H9 (cell line): ENCODE measurements around the gene CKM. TPM values are rescaled to one million over a fixed set of nuclear protein-coding genes. Genes with fewer than 3 reads are reported as not detected.

ENCODE experiments used
- DNase-seq: peaks from one replicate; pipeline ENCODE4 v3.0.0-alpha.2; 2017
- H2AFZ ChIP-seq: one replicate; pipeline ENCODE4 v1.6.1; 2013; ENCODE audit warnings: mild to moderate bottlenecking, low read length, control low read depth, moderate library complexity
- H2AK5ac ChIP-seq: 2 replicates; pipeline ENCODE4 v1.6.1; 2013; ENCODE audit warnings: low read length, control low read depth, mixed read lengths; ENCODE audit not compliant: insufficient read length
- H2BK120ac ChIP-seq: one replicate; pipeline ENCODE4 v1.6.1; 2013; ENCODE audit warnings: low read depth, mild to moderate bottlenecking, low read length, control low read depth, inconsistent platforms; ENCODE audit not compliant: poor library complexity, severe bottlenecking
- H2BK12ac ChIP-seq: 2 replicates; pipeline ENCODE4 v1.6.1; 2013; ENCODE audit warnings: low read length, control low read depth, mixed read lengths, low read depth; ENCODE audit not compliant: insufficient read length
- H2BK15ac ChIP-seq: 2 replicates; pipeline ENCODE4 v1.6.1; 2013; ENCODE audit warnings: low read depth, low read length, control low read depth
- H2BK20ac ChIP-seq: one replicate; pipeline ENCODE4 v1.6.1; 2013; ENCODE audit warnings: low read depth, mild to moderate bottlenecking, low read length, control low read depth, inconsistent platforms; ENCODE audit not compliant: poor library complexity, severe bottlenecking
- H2BK5ac ChIP-seq: 2 replicates; pipeline ENCODE4 v1.6.1; 2013; ENCODE audit warnings: low read length, control low read depth, mixed read lengths; ENCODE audit not compliant: insufficient read length
- H3K14ac ChIP-seq: 2 replicates; pipeline ENCODE4 v1.6.1; 2013; ENCODE audit warnings: low read length, control low read depth; ENCODE audit not compliant: insufficient read depth
- H3K18ac ChIP-seq: 2 replicates; pipeline ENCODE4 v1.6.1; 2013; ENCODE audit warnings: low read depth, mild to moderate bottlenecking, mixed read lengths, low read length, control low read depth; ENCODE audit not compliant: insufficient read length
- H3K23ac ChIP-seq: 2 replicates; pipeline ENCODE4 v1.6.1; 2013; ENCODE audit warnings: low read length, control low read depth, mixed read lengths, low read depth; ENCODE audit not compliant: insufficient read length
- H3K23me2 ChIP-seq: 2 replicates; pipeline ENCODE4 v1.6.1; 2013; ENCODE audit warnings: low read depth, mild to moderate bottlenecking, mixed read lengths, low read length, control low read depth; ENCODE audit not compliant: insufficient read length, poor library complexity, severe bottlenecking
- H3K27ac ChIP-seq: 2 replicates; pipeline ENCODE4 v1.5.1; 2013; ENCODE audit warnings: low read length, control low read depth, mixed read lengths, low read depth; ENCODE audit not compliant: insufficient read length
- H3K27me3 ChIP-seq: 2 replicates; pipeline ENCODE4 v1.6.1; 2013; ENCODE audit warnings: low read length, control low read depth, inconsistent platforms; ENCODE audit not compliant: insufficient read depth
- H3K4ac ChIP-seq: 2 replicates; pipeline ENCODE4 v1.6.1; 2013; ENCODE audit warnings: low read depth, mild to moderate bottlenecking, control low read depth, inconsistent platforms, low read length, moderate library complexity
- H3K4me1 ChIP-seq: 2 replicates; pipeline ENCODE4 v1.6.1; 2013; ENCODE audit warnings: low read length, control low read depth, inconsistent platforms; ENCODE audit not compliant: insufficient read depth
- H3K4me2 ChIP-seq: 2 replicates; pipeline ENCODE4 v1.6.1; 2013; ENCODE audit warnings: low read length, control low read depth, mixed read lengths; ENCODE audit not compliant: insufficient read length, insufficient read depth
- H3K56ac ChIP-seq: 2 replicates; pipeline ENCODE4 v1.6.1; 2013; ENCODE audit warnings: low read depth, mild to moderate bottlenecking, mixed read lengths, low read length, control low read depth; ENCODE audit not compliant: insufficient read length
- H3K79me1 ChIP-seq: 2 replicates; pipeline ENCODE4 v1.6.1; 2013; ENCODE audit warnings: low read depth, mild to moderate bottlenecking, moderate library complexity, low read length, control low read depth, inconsistent platforms; ENCODE audit not compliant: insufficient read depth, poor library complexity, severe bottlenecking
- H3K79me2 ChIP-seq: 2 replicates; pipeline ENCODE4 v1.6.1; 2013; ENCODE audit warnings: low read length, control low read depth, inconsistent platforms; ENCODE audit not compliant: insufficient read depth
- H3K9ac ChIP-seq: 2 replicates; pipeline ENCODE4 v1.6.1; 2013; ENCODE audit warnings: low read length, control low read depth, mixed read lengths; ENCODE audit not compliant: insufficient read length; ENCODE audit errors: extremely low read depth
- H3K9me3 ChIP-seq: one replicate; pipeline ENCODE4 v1.6.1; 2013; ENCODE audit warnings: low read depth, low read length, inconsistent platforms; ENCODE audit not compliant: control insufficient read depth
- H3T11ph ChIP-seq: one replicate; pipeline ENCODE4 v1.6.1; 2013; ENCODE audit warnings: mild to moderate bottlenecking, low read length, control low read depth, inconsistent platforms
- H4K20me1 ChIP-seq: one replicate; pipeline ENCODE4 v1.6.1; 2013; ENCODE audit not compliant: control insufficient read depth, insufficient read length, insufficient read depth
- H4K5ac ChIP-seq: 2 replicates; pipeline ENCODE4 v1.6.1; 2013; ENCODE audit warnings: low read depth, mild to moderate bottlenecking, mixed read lengths, low read length, control low read depth; ENCODE audit not compliant: insufficient read length
- H4K8ac ChIP-seq: replicated peaks from 2 replicates; pipeline ENCODE4 v1.6.1; 2013; ENCODE audit warnings: low read length, control low read depth, mixed read lengths, low read depth; ENCODE audit not compliant: insufficient read length
- H4K91ac ChIP-seq: 2 replicates; pipeline ENCODE4 v1.6.1; 2013; ENCODE audit warnings: low read depth, mild to moderate bottlenecking, moderate library complexity, mixed read lengths, low read length, control low read depth; ENCODE audit not compliant: insufficient read length
- H3K27ac Mint-ChIP-seq, 3 experiments: 2 replicates in 2 of 3; 3 replicates in 1 of 3; pipeline ENCODE4 v1.8.0; 2020 to 2021; ENCODE audit warnings: mixed read lengths in 3 of 3, mild to moderate bottlenecking in 1 of 3, moderate library complexity in 1 of 3
- H3K27me3 Mint-ChIP-seq: 2 replicates; pipeline ENCODE4 v1.8.0; 2021; ENCODE audit warnings: low read depth, mild to moderate bottlenecking, moderate library complexity, mixed read lengths
- H3K36me3 Mint-ChIP-seq, 3 experiments: 2 replicates in 2 of 3; 3 replicates in 1 of 3; pipeline ENCODE4 v1.8.0; 2020 to 2021; ENCODE audit warnings: low read depth in 3 of 3, mixed read lengths in 3 of 3; ENCODE audit not compliant: insufficient read depth in 1 of 3
- H3K4me1 Mint-ChIP-seq, 2 experiments: 2 replicates each; pipeline ENCODE4 v1.8.0; 2020; ENCODE audit warnings: mixed read lengths in 2 of 2
- H3K4me3 Mint-ChIP-seq, 2 experiments: 2 replicates in 1 of 2; 3 replicates in 1 of 2; pipeline ENCODE4 v1.8.0; 2020 to 2021; ENCODE audit warnings: mild to moderate bottlenecking in 2 of 2, mixed read lengths in 2 of 2, moderate library complexity in 1 of 2
- H3K9me3 Mint-ChIP-seq, 2 experiments: 2 replicates in 1 of 2; 3 replicates in 1 of 2; pipeline ENCODE4 v1.8.0; 2020; ENCODE audit warnings: mild to moderate bottlenecking in 2 of 2, mixed read lengths in 2 of 2, moderate library complexity in 1 of 2
- WGBS: extraction: QIAGEN DNeasy Blood & Tissue Kit; methylation state at CpG from one replicate; pipeline ENCODE4 v1.1.7; 2013; ENCODE audit warnings: missing lambda C conversion rate, low lambda C conversion rate, mixed read lengths; ENCODE audit not compliant: insufficient read length; ENCODE audit errors: extremely low coverage; 5-methylcytosine and 5-hydroxymethylcytosine counted together
- total RNA-seq: library from RNA; stranded (reverse); gene quantifications from 2 replicates; pipeline ENCODE4 v1.2.1, GENCODE V29; 2021
- TF ChIP-seq, protein P1 (sequence below): fragments of 200-600 bp; sonication (generic); conservative IDR thresholded peaks from 3 replicates; pipeline ENCODE4 v1.8.0; 2021; ENCODE audit warnings: antibody characterized with exemption, mild to moderate bottlenecking

Gene CKM
- total RNA-seq, 1 experiment from 2014 or later = not detected

DNA sequence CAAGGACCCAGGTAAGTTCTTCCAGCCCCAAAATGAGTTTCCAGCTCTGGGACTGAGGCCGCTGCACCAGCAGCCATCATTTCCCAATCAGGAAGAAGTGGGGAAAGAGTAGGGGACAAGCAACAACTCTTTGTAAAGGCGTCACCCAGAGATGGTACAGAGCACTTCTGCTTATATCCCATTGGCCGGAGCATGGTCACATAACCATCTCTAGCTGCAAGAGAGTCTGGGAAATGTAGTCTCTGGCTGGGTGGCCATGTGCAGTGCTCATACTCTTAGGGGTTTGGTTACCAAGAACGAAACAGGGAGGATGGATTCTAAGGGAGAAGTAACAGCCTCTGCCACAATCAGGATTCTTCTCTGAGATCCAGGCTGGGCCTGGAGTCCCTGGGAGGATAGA lies 26.3 kb downstream of the CKM start:
- peaks cover 0 to 4% of the 10 kb centered on the region in 2 experiments; a peak in 2 of 4 replicates for H3K4me1 Mint-ChIP-seq
- no peak overlapping the region for H3K9ac ChIP-seq
- no peak overlapping the region for H4K5ac ChIP-seq
- H3K14ac ChIP-seq = no peak overlapping the region
- no peak overlapping the region for H3K4me2 ChIP-seq
- H3K23me2 ChIP-seq = no peaks in the 10 kb centered on the region
- H3K79me2 ChIP-seq = no peaks in the 10 kb centered on the region
- H2BK20ac ChIP-seq = no peak overlapping the region
- no peak overlapping the region for H3K4me3 Mint-ChIP-seq
- no peak overlapping the region for H2BK120ac ChIP-seq
- no peak overlapping the region for H3T11ph ChIP-seq
- WGBS = no CpG with 5 or more reads among the region's 4 CpGs
- no peak overlapping the region for H2AK5ac ChIP-seq
- H3K27ac Mint-ChIP-seq = no peak overlapping the region
- no peak overlapping the region for H3K18ac ChIP-seq
- H2BK15ac ChIP-seq = no peak overlapping the region
- no peak overlapping the region for H4K91ac ChIP-seq
- H3K4ac ChIP-seq = no peak overlapping the region
- no peak overlapping the region for H4K8ac ChIP-seq
- peaks cover 7% of the 10 kb centered on the region for H3K27me3 Mint-ChIP-seq
- no peaks in the 10 kb centered on the region for H4K20me1 ChIP-seq
- no peak overlapping the region for H3K56ac ChIP-seq
- no peaks in the 10 kb centered on the region for H3K9me3 ChIP-seq
- no peak overlapping the region for H3K23ac ChIP-seq
- H3K36me3 Mint-ChIP-seq = peaks cover 23 to 57% (median 34%) of the 10 kb centered on the region in 3 experiments
- no peaks in the 10 kb centered on the region for H3K4me1 ChIP-seq
- no peaks in the 10 kb centered on the region for H3K79me1 ChIP-seq
- H3K27me3 ChIP-seq = no peaks in the 10 kb centered on the region
- no peak overlapping the region for H3K27ac ChIP-seq
- TF ChIP-seq, protein P1, sequence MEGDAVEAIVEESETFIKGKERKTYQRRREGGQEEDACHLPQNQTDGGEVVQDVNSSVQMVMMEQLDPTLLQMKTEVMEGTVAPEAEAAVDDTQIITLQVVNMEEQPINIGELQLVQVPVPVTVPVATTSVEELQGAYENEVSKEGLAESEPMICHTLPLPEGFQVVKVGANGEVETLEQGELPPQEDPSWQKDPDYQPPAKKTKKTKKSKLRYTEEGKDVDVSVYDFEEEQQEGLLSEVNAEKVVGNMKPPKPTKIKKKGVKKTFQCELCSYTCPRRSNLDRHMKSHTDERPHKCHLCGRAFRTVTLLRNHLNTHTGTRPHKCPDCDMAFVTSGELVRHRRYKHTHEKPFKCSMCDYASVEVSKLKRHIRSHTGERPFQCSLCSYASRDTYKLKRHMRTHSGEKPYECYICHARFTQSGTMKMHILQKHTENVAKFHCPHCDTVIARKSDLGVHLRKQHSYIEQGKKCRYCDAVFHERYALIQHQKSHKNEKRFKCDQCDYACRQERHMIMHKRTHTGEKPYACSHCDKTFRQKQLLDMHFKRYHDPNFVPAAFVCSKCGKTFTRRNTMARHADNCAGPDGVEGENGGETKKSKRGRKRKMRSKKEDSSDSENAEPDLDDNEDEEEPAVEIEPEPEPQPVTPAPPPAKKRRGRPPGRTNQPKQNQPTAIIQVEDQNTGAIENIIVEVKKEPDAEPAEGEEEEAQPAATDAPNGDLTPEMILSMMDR = no peak
- no peak overlapping the region for H2AFZ ChIP-seq
- H2BK5ac ChIP-seq = no peak overlapping the region
- no peaks in the 10 kb centered on the region for H3K9me3 Mint-ChIP-seq
- no peak overlapping the region for H2BK12ac ChIP-seq
- no peak for DNase-seq
